GM18873 (cell line): ENCODE measurements around the gene TAF10.

Source experiments
- ATAC-seq: cut with Tn5 transposase; IDR thresholded peaks from one replicate; pipeline ENCODE4 v1.9.1; 2021; ENCODE audit warnings: mild to moderate bottlenecking, moderate library complexity, moderate number of reproducible peaks; ENCODE audit not compliant: unreplicated experiment, low FRiP score

TAF10 gene

GRCh38 chr11:6563121-6563619, 48.8 kb downstream of the TAF10 start:
- ATAC-seq = no peak

GRCh38 chr11:6561288-6561687, 50.7 kb downstream of the TAF10 start:
- no peak for ATAC-seq
